Loucy (cell line): ENCODE measurements around the gene ZNF674.

Experiments
- EZH2phosphoT487 ChIP-seq: fragments of 200-600 bp; IDR thresholded peaks from 2 replicates; pipeline ENCODE4 v1.6.1; 2018; ENCODE audit warnings: antibody characterized with exemption, mild to moderate bottlenecking, moderate library complexity, borderline replicate concordance
- TF ChIP-seq, protein P1 (sequence below): fragments of 200-600 bp; sonication (generic); conservative IDR thresholded peaks from 2 replicates; pipeline ENCODE4 v1.5.1; 2014; ENCODE audit warnings: mild to moderate bottlenecking, antibody characterized with exemption, low read length

DNA sequence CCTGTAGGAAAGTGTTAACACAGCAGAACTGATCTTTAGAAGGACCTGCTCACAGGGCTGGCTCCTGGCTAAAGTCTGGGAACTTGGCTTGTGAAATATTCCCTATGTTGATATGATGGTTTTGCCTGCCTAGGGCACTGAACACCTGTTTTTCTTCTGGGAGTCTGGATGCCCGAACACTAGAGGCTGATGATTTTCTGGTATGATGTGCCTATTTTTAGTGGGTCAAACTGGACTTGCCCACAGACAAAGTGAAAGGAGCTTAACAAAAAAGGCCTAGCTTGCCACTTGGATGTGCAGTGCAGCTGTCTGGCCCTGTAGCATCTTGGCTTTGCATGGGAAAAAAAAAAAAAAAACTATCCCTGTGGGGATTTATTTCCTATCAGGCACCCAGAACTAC, 39.1 kb downstream of the ZNF674 start:
- TF ChIP-seq, protein P1, sequence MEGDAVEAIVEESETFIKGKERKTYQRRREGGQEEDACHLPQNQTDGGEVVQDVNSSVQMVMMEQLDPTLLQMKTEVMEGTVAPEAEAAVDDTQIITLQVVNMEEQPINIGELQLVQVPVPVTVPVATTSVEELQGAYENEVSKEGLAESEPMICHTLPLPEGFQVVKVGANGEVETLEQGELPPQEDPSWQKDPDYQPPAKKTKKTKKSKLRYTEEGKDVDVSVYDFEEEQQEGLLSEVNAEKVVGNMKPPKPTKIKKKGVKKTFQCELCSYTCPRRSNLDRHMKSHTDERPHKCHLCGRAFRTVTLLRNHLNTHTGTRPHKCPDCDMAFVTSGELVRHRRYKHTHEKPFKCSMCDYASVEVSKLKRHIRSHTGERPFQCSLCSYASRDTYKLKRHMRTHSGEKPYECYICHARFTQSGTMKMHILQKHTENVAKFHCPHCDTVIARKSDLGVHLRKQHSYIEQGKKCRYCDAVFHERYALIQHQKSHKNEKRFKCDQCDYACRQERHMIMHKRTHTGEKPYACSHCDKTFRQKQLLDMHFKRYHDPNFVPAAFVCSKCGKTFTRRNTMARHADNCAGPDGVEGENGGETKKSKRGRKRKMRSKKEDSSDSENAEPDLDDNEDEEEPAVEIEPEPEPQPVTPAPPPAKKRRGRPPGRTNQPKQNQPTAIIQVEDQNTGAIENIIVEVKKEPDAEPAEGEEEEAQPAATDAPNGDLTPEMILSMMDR: no peak
- TF ChIP-seq EZH2phosphoT487: no peak
